Transverse colon (tissue), 4 donors: ENCODE data around the gene OMD. TPM values are rescaled to one million over a fixed set of nuclear protein-coding genes. Genes with fewer than 3 reads are reported as not detected.
A peak's percentile ranks its signal among the peaks of the same experiment; 100 is the strongest.

ENCODE experiments used
- DNase-seq: peaks from one replicate; pipeline ENCODE4 v3.0.0-alpha.2; 2019
- H3K27ac ChIP-seq, 4 donors: fragments of 200-600 bp; sonication (generic); 2 replicates each; pipeline ENCODE4 v1.5.1; 2016 to 2018; ENCODE audit warnings: inconsistent platforms in 4 of 4
- H3K27me3 ChIP-seq: fragments of 200-600 bp; sonication (generic); 2 replicates; pipeline ENCODE4 v1.5.1; 2017; ENCODE audit warnings: inconsistent platforms
- H3K36me3 ChIP-seq, 4 donors: fragments of 200-600 bp; sonication (generic); 2 replicates each; pipeline ENCODE4 v1.5.1; 2017 to 2019; ENCODE audit warnings: inconsistent platforms in 4 of 4
- H3K4me1 ChIP-seq, 4 donors: fragments of 200-600 bp; sonication (generic); 2 replicates each; pipeline ENCODE4 v1.5.1; 2017 to 2020; ENCODE audit warnings: inconsistent platforms in 4 of 4
- H3K4me3 ChIP-seq, 4 donors: fragments of 200-600 bp; sonication (generic); 1 replicate in 1 of 4; 2 replicates in 3 of 4; pipeline versions ENCODE4 v1.5.1 to v1.6.1; 2017 to 2019; ENCODE audit warnings: inconsistent platforms in 4 of 4
- H3K9me3 ChIP-seq, 2 donors: fragments of 200-600 bp; sonication (generic); 2 replicates each; pipeline ENCODE4 v1.5.1; 2017 to 2019; ENCODE audit warnings: inconsistent platforms in 2 of 2
- EP300 ChIP-seq: sonication (generic); formaldehyde crosslinking; IDR thresholded peaks from one replicate; pipeline ENCODE4 v1.6.1; 2017; ENCODE audit warnings: antibody characterized with exemption, low read depth
- POLR2A ChIP-seq: fragments of 450-650 bp; IDR thresholded peaks from one replicate; pipeline ENCODE4 v1.6.1; 2016; ENCODE audit warnings: antibody characterized with exemption, mild to moderate bottlenecking, moderate library complexity
- POLR2AphosphoS5 ChIP-seq, 3 donors: sonication (generic); formaldehyde crosslinking; IDR thresholded peaks; one replicate each; pipeline ENCODE4 v1.6.1; 2016; ENCODE audit warnings: antibody characterized with exemption in 3 of 3
- WGBS, 2 donors: methylation state at CpG; one replicate each; pipeline ENCODE4 v1.1.5; 2018; ENCODE audit warnings: low coverage in 1 of 2; 5-methylcytosine and 5-hydroxymethylcytosine counted together
- in situ Hi-C, 4 donors: fragments of 200-750 bp; cut with MboI; loops; one replicate each; pipeline versions ENCODE4 v1.15.0 to v1.15.1; 2017; ENCODE audit warnings: low sequenced_read_pairs in 3 of 4, low pct_ligation_motif_present in 1 of 4, low pct_unique_long_range_greater_than_20kb in 1 of 4
- intact Hi-C: fragments of 100-400 bp; cut with DNase I; formaldehyde crosslinking; loops from one replicate; pipeline ENCODE4 v1.15.1; 2023; ENCODE audit warnings: low total_unique reads
- total RNA-seq, 4 donors: library from RNA; depleted of rRNA; stranded (reverse); fragments of >200 nt; gene quantifications; one replicate each; pipeline ENCODE4 v1.1.0, GENCODE V29; 2016
- TF ChIP-seq, protein P1 (sequence below), 5 experiments: fragments of 200-600 bp in 3 of 5; fragments of 450-650 bp in 2 of 5; sonication (generic) in 3 of 5; IDR thresholded peaks; 1 replicate in 2 of 5; 2 replicates in 3 of 5; pipeline ENCODE4 v1.5.1; 2016 to 2017; ENCODE audit warnings: antibody characterized with exemption in 5 of 5, inconsistent platforms in 3 of 5, mild to moderate bottlenecking in 2 of 5, moderate library complexity in 1 of 5

The OMD gene
- total RNA-seq, 4 donors from 2014 or later: 0.80 to 6.7 (median 2.2) TPM; not detected in 1

GRCh38 chr9:92463387-92463786 is 39.1 kb upstream of the OMD start:
- peaks cover 0 to 6% (median 0%) of the 10 kb centered on the region in 4 donors for H3K4me1 ChIP-seq
- no peak overlapping the region for H3K4me3 ChIP-seq
- intact Hi-C loops (no loop called here), in situ Hi-C loops (no loop called here)
- no peak for DNase-seq
- no peak for TF ChIP-seq POLR2AphosphoS5 (IDR thresholded peaks at IDR 0.05)
- TF ChIP-seq POLR2A: no peak
- TF ChIP-seq EP300: no peak
- TF ChIP-seq, protein P1, sequence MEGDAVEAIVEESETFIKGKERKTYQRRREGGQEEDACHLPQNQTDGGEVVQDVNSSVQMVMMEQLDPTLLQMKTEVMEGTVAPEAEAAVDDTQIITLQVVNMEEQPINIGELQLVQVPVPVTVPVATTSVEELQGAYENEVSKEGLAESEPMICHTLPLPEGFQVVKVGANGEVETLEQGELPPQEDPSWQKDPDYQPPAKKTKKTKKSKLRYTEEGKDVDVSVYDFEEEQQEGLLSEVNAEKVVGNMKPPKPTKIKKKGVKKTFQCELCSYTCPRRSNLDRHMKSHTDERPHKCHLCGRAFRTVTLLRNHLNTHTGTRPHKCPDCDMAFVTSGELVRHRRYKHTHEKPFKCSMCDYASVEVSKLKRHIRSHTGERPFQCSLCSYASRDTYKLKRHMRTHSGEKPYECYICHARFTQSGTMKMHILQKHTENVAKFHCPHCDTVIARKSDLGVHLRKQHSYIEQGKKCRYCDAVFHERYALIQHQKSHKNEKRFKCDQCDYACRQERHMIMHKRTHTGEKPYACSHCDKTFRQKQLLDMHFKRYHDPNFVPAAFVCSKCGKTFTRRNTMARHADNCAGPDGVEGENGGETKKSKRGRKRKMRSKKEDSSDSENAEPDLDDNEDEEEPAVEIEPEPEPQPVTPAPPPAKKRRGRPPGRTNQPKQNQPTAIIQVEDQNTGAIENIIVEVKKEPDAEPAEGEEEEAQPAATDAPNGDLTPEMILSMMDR (IDR thresholded peaks at IDR 0.05): no peak
- H3K27ac ChIP-seq: peak overlapping the region; percentile 24 to 74 (median 58)
- H3K27me3 ChIP-seq: no peaks in the 10 kb centered on the region
- H3K36me3 ChIP-seq: no peaks in the 10 kb centered on the region
- H3K9me3 ChIP-seq: no peaks in the 10 kb centered on the region

- in situ Hi-C loops: no loop called here
- Histone ChIP-seq H3K9me3 (no peaks in the 10 kb centered on the region), H3K27ac (no peak overlapping the region), H3K36me3 (no peaks in the 10 kb centered on the region), H3K4me3 (no peak overlapping the region), H3K27me3 (no peaks in the 10 kb centered on the region), H3K4me1 (no peaks in the 10 kb centered on the region)
- intact Hi-C loops: no loop called here
- 95 to 100% methylated on average over 4 of the region's 4 CpGs for WGBS, 2 donors
- TF ChIP-seq POLR2AphosphoS5 (IDR thresholded peaks at IDR 0.05): no peak
- TF ChIP-seq POLR2A: no peak
- TF ChIP-seq, protein P1 (IDR thresholded peaks at IDR 0.05): no peak
- no peak for TF ChIP-seq EP300
- no peak for DNase-seq
Observed at GRCh38 chr9:92457576-92457975, 33.3 kb upstream of the OMD start.

GRCh38 chr9:92455217-92455616 is 30.9 kb upstream of the OMD start:
- TF ChIP-seq POLR2A: no peak
- TF ChIP-seq POLR2AphosphoS5 (IDR thresholded peaks at IDR 0.05): no peak
- TF ChIP-seq EP300: no peak
- TF ChIP-seq, protein P1 (IDR thresholded peaks at IDR 0.05): peak in 2 of 5 experiments; percentile 17 to 20
- no peak for DNase-seq
- Histone ChIP-seq H3K4me1 (no peaks in the 10 kb centered on the region), H3K4me3 (no peak overlapping the region), H3K9me3 (no peaks in the 10 kb centered on the region), H3K27ac (no peak overlapping the region), H3K27me3 (no peaks in the 10 kb centered on the region), H3K36me3 (no peaks in the 10 kb centered on the region)
- in situ Hi-C loops (no loop called here), intact Hi-C loops (no loop called here)
- 80 to 88% methylated on average over 1 to 3 of the region's 3 CpGs for WGBS, 2 donors

DNA sequence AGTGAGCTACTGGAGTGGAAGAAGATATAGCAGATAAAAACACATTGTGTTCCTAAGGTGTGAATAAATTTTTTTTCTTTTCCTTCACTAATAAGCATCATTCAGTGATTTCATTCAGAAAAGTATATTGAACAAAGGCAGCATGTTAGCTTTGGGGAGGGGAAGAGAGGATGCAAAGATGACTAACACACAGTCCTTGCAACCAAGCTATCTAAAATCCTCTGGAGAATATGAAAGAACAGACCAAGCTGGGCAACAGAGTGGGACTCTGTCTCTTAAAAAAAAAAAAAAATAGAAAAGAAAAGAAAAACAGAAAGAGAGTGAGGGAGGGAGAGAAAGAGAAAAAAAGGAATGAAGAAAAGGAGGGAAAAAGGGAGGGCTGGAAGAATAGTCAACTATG is 22.3 kb upstream of the OMD start:
- no peak overlapping the region for H3K27ac ChIP-seq
- intact Hi-C loops: no loop called here

DNA sequence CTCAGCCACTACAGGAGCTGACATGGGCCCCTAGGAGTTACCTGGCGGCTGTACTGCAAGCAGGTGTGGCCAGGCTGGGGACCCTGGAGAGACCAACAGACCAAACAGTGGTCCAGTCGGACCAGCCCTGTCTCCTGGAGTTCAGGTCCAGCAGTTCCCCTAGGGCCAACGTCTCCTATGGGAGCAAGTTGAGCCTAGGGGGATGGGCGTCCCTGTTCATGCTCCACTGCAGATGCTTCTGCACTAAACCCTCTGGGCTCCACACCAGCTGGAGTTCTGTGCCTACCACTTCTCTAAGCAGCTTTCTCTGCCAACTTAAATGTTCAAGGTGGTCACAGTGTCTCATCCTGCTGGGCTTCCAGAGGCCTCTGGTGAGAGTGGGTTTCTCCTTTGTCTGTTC is 20.6 kb upstream of the OMD start:
- H3K27ac ChIP-seq: no peak overlapping the region
- 88% methylated on average over 4 of the region's 4 CpGs; no CpG with 5 or more reads in 1 of the 2 donors for WGBS, 2 donors
- H3K4me1 ChIP-seq: no peaks in the 10 kb centered on the region
- no peaks in the 10 kb centered on the region for H3K27me3 ChIP-seq
- TF ChIP-seq POLR2AphosphoS5 (IDR thresholded peaks at IDR 0.05) (no peak), EP300 (no peak), POLR2A (no peak)
- TF ChIP-seq, protein P1 (IDR thresholded peaks at IDR 0.05): no peak
- H3K36me3 ChIP-seq: no peaks in the 10 kb centered on the region
- H3K9me3 ChIP-seq: no peaks in the 10 kb centered on the region
- no peak overlapping the region for H3K4me3 ChIP-seq
- intact Hi-C loops: no loop called here
- in situ Hi-C loops: loop anchor here in 3 of 4 donors (10.0 to 25.0 kb wide), 3 partner anchors 100 to 308 kb away; partner anchors contain the start of genes CENPP (in 1 of the 3) and NOL8 (in 1 of the 3)
- DNase-seq: no peak

More for the DNA sequence above, 22.3 kb upstream of the OMD start:
- no peak for TF ChIP-seq POLR2AphosphoS5 (IDR thresholded peaks at IDR 0.05)
- Histone ChIP-seq H3K4me1 (no peaks in the 10 kb centered on the region), H3K4me3 (no peak overlapping the region), H3K27me3 (no peaks in the 10 kb centered on the region), H3K36me3 (no peaks in the 10 kb centered on the region), H3K9me3 (no peaks in the 10 kb centered on the region)
- no peak for DNase-seq
- in situ Hi-C loops: loop anchor here in 3 of 4 donors (10.0 to 25.0 kb wide), 3 partner anchors 102 to 309 kb away; partner anchors contain the start of genes CENPP (in 1 of the 3) and NOL8 (in 1 of the 3)
